H9 (cell line): ENCODE data around the gene ACAD8. TPM values are rescaled to one million over a fixed set of nuclear protein-coding genes. Genes with fewer than 3 reads are reported as not detected.

Experiments used
- DNase-seq: peaks from one replicate; pipeline ENCODE4 v3.0.0-alpha.2; 2017
- H2AFZ ChIP-seq: one replicate; pipeline ENCODE4 v1.6.1; 2013; ENCODE audit warnings: mild to moderate bottlenecking, low read length, control low read depth, moderate library complexity
- H2AK5ac ChIP-seq: 2 replicates; pipeline ENCODE4 v1.6.1; 2013; ENCODE audit warnings: low read length, control low read depth, mixed read lengths; ENCODE audit not compliant: insufficient read length
- H2BK120ac ChIP-seq: one replicate; pipeline ENCODE4 v1.6.1; 2013; ENCODE audit warnings: low read depth, mild to moderate bottlenecking, low read length, control low read depth, inconsistent platforms; ENCODE audit not compliant: poor library complexity, severe bottlenecking
- H2BK12ac ChIP-seq: 2 replicates; pipeline ENCODE4 v1.6.1; 2013; ENCODE audit warnings: low read length, control low read depth, mixed read lengths, low read depth; ENCODE audit not compliant: insufficient read length
- H2BK15ac ChIP-seq: 2 replicates; pipeline ENCODE4 v1.6.1; 2013; ENCODE audit warnings: low read depth, low read length, control low read depth
- H2BK20ac ChIP-seq: one replicate; pipeline ENCODE4 v1.6.1; 2013; ENCODE audit warnings: low read depth, mild to moderate bottlenecking, low read length, control low read depth, inconsistent platforms; ENCODE audit not compliant: poor library complexity, severe bottlenecking
- H2BK5ac ChIP-seq: 2 replicates; pipeline ENCODE4 v1.6.1; 2013; ENCODE audit warnings: low read length, control low read depth, mixed read lengths; ENCODE audit not compliant: insufficient read length
- H3K14ac ChIP-seq: 2 replicates; pipeline ENCODE4 v1.6.1; 2013; ENCODE audit warnings: low read length, control low read depth; ENCODE audit not compliant: insufficient read depth
- H3K18ac ChIP-seq: 2 replicates; pipeline ENCODE4 v1.6.1; 2013; ENCODE audit warnings: low read depth, mild to moderate bottlenecking, mixed read lengths, low read length, control low read depth; ENCODE audit not compliant: insufficient read length
- H3K23ac ChIP-seq: 2 replicates; pipeline ENCODE4 v1.6.1; 2013; ENCODE audit warnings: low read length, control low read depth, mixed read lengths, low read depth; ENCODE audit not compliant: insufficient read length
- H3K23me2 ChIP-seq: 2 replicates; pipeline ENCODE4 v1.6.1; 2013; ENCODE audit warnings: low read depth, mild to moderate bottlenecking, mixed read lengths, low read length, control low read depth; ENCODE audit not compliant: insufficient read length, poor library complexity, severe bottlenecking
- H3K27ac ChIP-seq: 2 replicates; pipeline ENCODE4 v1.5.1; 2013; ENCODE audit warnings: low read length, control low read depth, mixed read lengths, low read depth; ENCODE audit not compliant: insufficient read length
- H3K27me3 ChIP-seq: 2 replicates; pipeline ENCODE4 v1.6.1; 2013; ENCODE audit warnings: low read length, control low read depth, inconsistent platforms; ENCODE audit not compliant: insufficient read depth
- H3K4ac ChIP-seq: 2 replicates; pipeline ENCODE4 v1.6.1; 2013; ENCODE audit warnings: low read depth, mild to moderate bottlenecking, control low read depth, inconsistent platforms, low read length, moderate library complexity
- H3K4me1 ChIP-seq: 2 replicates; pipeline ENCODE4 v1.6.1; 2013; ENCODE audit warnings: low read length, control low read depth, inconsistent platforms; ENCODE audit not compliant: insufficient read depth
- H3K4me2 ChIP-seq: 2 replicates; pipeline ENCODE4 v1.6.1; 2013; ENCODE audit warnings: low read length, control low read depth, mixed read lengths; ENCODE audit not compliant: insufficient read length, insufficient read depth
- H3K56ac ChIP-seq: 2 replicates; pipeline ENCODE4 v1.6.1; 2013; ENCODE audit warnings: low read depth, mild to moderate bottlenecking, mixed read lengths, low read length, control low read depth; ENCODE audit not compliant: insufficient read length
- H3K79me1 ChIP-seq: 2 replicates; pipeline ENCODE4 v1.6.1; 2013; ENCODE audit warnings: low read depth, mild to moderate bottlenecking, moderate library complexity, low read length, control low read depth, inconsistent platforms; ENCODE audit not compliant: insufficient read depth, poor library complexity, severe bottlenecking
- H3K79me2 ChIP-seq: 2 replicates; pipeline ENCODE4 v1.6.1; 2013; ENCODE audit warnings: low read length, control low read depth, inconsistent platforms; ENCODE audit not compliant: insufficient read depth
- H3K9ac ChIP-seq: 2 replicates; pipeline ENCODE4 v1.6.1; 2013; ENCODE audit warnings: low read length, control low read depth, mixed read lengths; ENCODE audit not compliant: insufficient read length; ENCODE audit errors: extremely low read depth
- H3K9me3 ChIP-seq: one replicate; pipeline ENCODE4 v1.6.1; 2013; ENCODE audit warnings: low read depth, low read length, inconsistent platforms; ENCODE audit not compliant: control insufficient read depth
- H3T11ph ChIP-seq: one replicate; pipeline ENCODE4 v1.6.1; 2013; ENCODE audit warnings: mild to moderate bottlenecking, low read length, control low read depth, inconsistent platforms
- H4K20me1 ChIP-seq: one replicate; pipeline ENCODE4 v1.6.1; 2013; ENCODE audit not compliant: control insufficient read depth, insufficient read length, insufficient read depth
- H4K5ac ChIP-seq: 2 replicates; pipeline ENCODE4 v1.6.1; 2013; ENCODE audit warnings: low read depth, mild to moderate bottlenecking, mixed read lengths, low read length, control low read depth; ENCODE audit not compliant: insufficient read length
- H4K8ac ChIP-seq: replicated peaks from 2 replicates; pipeline ENCODE4 v1.6.1; 2013; ENCODE audit warnings: low read length, control low read depth, mixed read lengths, low read depth; ENCODE audit not compliant: insufficient read length
- H4K91ac ChIP-seq: 2 replicates; pipeline ENCODE4 v1.6.1; 2013; ENCODE audit warnings: low read depth, mild to moderate bottlenecking, moderate library complexity, mixed read lengths, low read length, control low read depth; ENCODE audit not compliant: insufficient read length
- H3K27ac Mint-ChIP-seq, 3 experiments: 2 replicates in 2 of 3; 3 replicates in 1 of 3; pipeline ENCODE4 v1.8.0; 2020 to 2021; ENCODE audit warnings: mixed read lengths in 3 of 3, mild to moderate bottlenecking in 1 of 3, moderate library complexity in 1 of 3
- H3K27me3 Mint-ChIP-seq: 2 replicates; pipeline ENCODE4 v1.8.0; 2021; ENCODE audit warnings: low read depth, mild to moderate bottlenecking, moderate library complexity, mixed read lengths
- H3K36me3 Mint-ChIP-seq, 3 experiments: 2 replicates in 2 of 3; 3 replicates in 1 of 3; pipeline ENCODE4 v1.8.0; 2020 to 2021; ENCODE audit warnings: low read depth in 3 of 3, mixed read lengths in 3 of 3; ENCODE audit not compliant: insufficient read depth in 1 of 3
- H3K4me1 Mint-ChIP-seq, 2 experiments: 2 replicates each; pipeline ENCODE4 v1.8.0; 2020; ENCODE audit warnings: mixed read lengths in 2 of 2
- H3K4me3 Mint-ChIP-seq, 2 experiments: 2 replicates in 1 of 2; 3 replicates in 1 of 2; pipeline ENCODE4 v1.8.0; 2020 to 2021; ENCODE audit warnings: mild to moderate bottlenecking in 2 of 2, mixed read lengths in 2 of 2, moderate library complexity in 1 of 2
- H3K9me3 Mint-ChIP-seq, 2 experiments: 2 replicates in 1 of 2; 3 replicates in 1 of 2; pipeline ENCODE4 v1.8.0; 2020; ENCODE audit warnings: mild to moderate bottlenecking in 2 of 2, mixed read lengths in 2 of 2, moderate library complexity in 1 of 2
- CTCF ChIP-seq: fragments of 200-600 bp; sonication (generic); conservative IDR thresholded peaks from 3 replicates; pipeline ENCODE4 v1.8.0; 2021; ENCODE audit warnings: antibody characterized with exemption, mild to moderate bottlenecking
- WGBS: extraction: QIAGEN DNeasy Blood & Tissue Kit; methylation state at CpG from one replicate; pipeline ENCODE4 v1.1.7; 2013; ENCODE audit warnings: missing lambda C conversion rate, low lambda C conversion rate, mixed read lengths; ENCODE audit not compliant: insufficient read length; ENCODE audit errors: extremely low coverage; 5-methylcytosine and 5-hydroxymethylcytosine counted together
- total RNA-seq: library from RNA; stranded (reverse); gene quantifications from 2 replicates; pipeline ENCODE4 v1.2.1, GENCODE V29; 2021

Gene ACAD8
- total RNA-seq, 1 experiment from 2014 or later, result 46.8 TPM

DNA sequence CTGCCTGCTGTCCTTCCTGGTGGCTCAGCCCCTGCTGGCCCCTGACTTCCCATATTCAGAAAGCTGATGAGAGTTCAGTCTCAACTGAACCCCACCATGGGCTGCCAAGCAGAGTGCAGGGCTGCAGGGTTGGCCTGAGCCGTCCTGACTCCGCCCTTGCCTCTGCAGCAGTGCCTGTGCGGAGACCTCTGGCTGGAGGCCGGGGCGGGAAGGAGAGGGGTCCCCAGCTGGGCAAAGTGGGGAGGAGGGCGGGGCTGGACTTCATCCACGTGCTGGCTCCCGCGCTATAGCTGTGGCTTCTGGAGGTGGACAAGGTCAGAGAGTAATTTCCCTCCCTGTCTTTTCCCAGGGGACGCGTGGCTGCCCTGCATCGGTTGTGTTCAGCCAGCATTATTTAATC lies 36.4 kb downstream of the ACAD8 start:
- no peaks in the 10 kb centered on the region for H3K9me3 ChIP-seq
- no peak overlapping the region for H2AFZ ChIP-seq
- no peaks in the 10 kb centered on the region for H4K20me1 ChIP-seq
- no peak overlapping the region for H3K4ac ChIP-seq
- H3K4me1 ChIP-seq, result no peaks in the 10 kb centered on the region
- Mint-ChIP-seq H3K27ac (peak overlapping the region in 2 of 3 experiments; percentile 6 to 25; a peak in 2 of 7 replicates), H3K36me3 (peaks cover 17 to 43% (median 28%) of the 10 kb centered on the region in 3 experiments), H3K4me1 (peaks cover 12 to 14% of the 10 kb centered on the region in 2 experiments), H3K9me3 (no peaks in the 10 kb centered on the region; a peak in 1 of 5 replicates), H3K4me3 (no peak overlapping the region), H3K27me3 (no peaks in the 10 kb centered on the region)
- no peaks in the 10 kb centered on the region for H3K79me2 ChIP-seq
- H2AK5ac ChIP-seq, result no peak overlapping the region
- H3K23me2 ChIP-seq, result no peaks in the 10 kb centered on the region
- peak; percentile 49 for DNase-seq
- H4K91ac ChIP-seq, result no peak overlapping the region
- H2BK15ac ChIP-seq, result no peak overlapping the region
- H3K79me1 ChIP-seq, result no peaks in the 10 kb centered on the region
- no peaks in the 10 kb centered on the region for H3K27me3 ChIP-seq
- WGBS, result no CpG with 5 or more reads among the region's 12 CpGs
- H2BK120ac ChIP-seq, result no peak overlapping the region
- no peak for TF ChIP-seq CTCF
- no peak overlapping the region for H3K9ac ChIP-seq
- no peak overlapping the region for H3T11ph ChIP-seq
- H3K56ac ChIP-seq, result no peak overlapping the region
- no peak overlapping the region for H2BK5ac ChIP-seq
- H3K18ac ChIP-seq, result no peak overlapping the region
- no peak overlapping the region for H4K5ac ChIP-seq
- no peak overlapping the region for H3K14ac ChIP-seq
- H3K23ac ChIP-seq, result no peak overlapping the region
- no peak overlapping the region for H2BK20ac ChIP-seq
- no peak overlapping the region for H3K4me2 ChIP-seq
- no peak overlapping the region for H2BK12ac ChIP-seq
- no peak overlapping the region for H3K27ac ChIP-seq
- H4K8ac ChIP-seq, result no peak overlapping the region
